Left hindlimb (tissue), 1 donor: ENCODE measurements around the gene PROM2.

Experiments
- DNase-seq: peaks from one replicate; pipeline ENCODE4 v3.0.0-alpha.2; 2018

The PROM2 gene

DNA sequence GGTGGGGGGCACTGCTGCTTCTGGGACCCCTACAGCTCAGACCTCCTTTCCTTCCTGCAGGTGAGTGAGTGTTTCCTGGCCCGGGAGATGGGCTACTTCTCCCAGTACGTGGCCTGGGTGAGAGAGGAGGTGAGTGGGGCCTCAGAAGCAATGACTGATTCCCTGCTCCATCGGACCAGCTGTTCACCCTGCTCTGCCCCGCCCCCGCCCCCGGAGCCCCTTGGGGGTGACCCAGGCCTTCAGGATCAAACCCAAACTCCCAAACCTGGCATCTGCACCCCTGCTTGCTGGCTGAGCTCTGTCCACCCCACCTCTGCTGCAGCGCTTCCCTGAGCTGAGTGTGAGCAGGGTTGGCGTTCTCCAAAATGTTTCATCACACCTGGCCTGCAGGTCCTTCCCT, 13.1 kb downstream of the PROM2 start:
- DNase-seq, result no peak

DNA sequence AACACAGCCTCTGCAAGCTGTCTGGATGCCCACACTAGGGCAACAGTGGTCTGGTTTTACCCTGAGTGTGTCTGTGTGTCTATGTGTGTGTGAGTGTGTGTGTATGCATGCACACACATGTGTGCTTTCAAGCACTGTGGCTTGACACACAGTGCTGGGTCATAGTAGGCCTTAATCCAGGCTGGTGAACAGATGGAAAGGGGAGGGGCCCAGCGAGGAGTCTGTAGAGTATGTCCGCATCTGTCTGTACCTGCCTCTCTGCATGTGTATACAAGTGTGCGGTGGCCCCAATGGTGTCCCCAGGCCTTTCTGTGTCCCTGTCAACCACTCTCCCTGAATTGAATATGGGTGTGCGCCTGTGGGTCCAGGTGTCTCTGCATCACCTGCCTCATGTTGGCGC, 13.6 kb downstream of the PROM2 start:
- DNase-seq, result no peak

DNA sequence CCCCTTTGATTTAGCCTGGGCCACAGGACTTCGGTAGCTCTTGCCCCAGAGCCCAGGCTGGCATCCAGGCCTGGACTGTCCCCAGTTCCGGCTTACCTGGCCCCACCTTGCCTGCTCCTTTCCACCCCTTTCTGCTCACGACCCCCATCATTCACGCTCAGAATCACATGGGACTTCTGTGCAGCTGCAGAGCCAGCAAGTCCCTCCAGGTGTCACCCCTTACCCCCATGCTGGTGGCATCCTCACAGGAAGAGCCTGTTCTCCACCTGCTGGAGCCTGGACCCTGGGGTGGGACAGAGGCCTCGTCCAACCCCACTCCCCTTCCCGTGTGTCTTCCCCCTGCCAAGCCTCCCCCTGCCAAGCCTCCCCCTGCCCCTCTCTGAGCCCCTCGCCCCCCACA, 15.0 kb downstream of the PROM2 start:
- DNase-seq, result no peak

DNA sequence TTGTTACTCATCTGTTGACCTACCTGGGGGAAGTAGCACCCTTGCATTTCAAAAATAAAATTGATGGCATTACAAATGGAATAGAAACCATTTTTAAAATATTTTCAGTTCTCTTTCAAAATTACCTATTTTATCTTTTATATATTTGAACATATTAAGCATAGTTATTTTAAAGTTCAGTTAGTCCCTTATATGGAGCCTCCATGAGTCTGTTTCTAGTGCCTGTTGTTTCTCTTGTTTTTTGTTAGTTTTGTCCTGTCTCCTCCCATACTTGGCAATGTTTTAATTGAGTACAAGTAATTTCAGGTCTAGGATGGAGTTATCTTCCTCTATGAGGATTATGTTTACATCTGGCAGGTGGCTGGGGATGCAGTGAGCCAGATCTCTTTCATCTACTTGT, 17.0 kb downstream of the PROM2 start:
- DNase-seq, result no peak

DNA sequence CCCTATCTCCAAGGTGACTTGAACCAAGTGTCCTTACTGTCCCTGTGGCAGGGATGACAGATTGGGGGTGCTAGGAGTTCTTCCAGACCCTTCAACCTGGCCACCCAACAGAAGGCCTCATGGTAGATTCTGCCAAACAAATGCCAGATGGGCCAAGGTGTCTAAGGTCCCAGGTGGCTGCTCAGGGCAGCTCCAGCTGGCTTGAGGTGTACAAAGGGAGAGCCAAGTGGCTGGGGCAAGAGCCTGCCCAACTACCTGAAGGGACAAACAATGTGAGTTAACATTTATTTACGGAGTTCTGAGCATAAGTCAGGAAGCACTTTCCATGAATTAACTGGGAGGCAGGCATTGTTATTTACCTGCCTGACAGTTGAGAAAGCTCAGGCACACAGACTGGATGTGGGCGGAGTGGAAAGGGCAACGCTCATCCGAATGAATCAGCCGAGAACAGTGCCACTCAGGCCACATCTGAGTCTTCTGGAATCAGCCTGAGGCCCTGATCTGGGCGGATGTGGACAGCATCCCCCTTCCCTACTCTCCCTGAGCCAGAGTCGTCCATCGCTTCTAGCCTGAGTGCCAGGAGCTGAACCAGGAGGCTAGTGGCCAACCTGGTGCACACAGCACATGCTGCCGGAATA, 18.5 kb downstream of the PROM2 start:
- no peak for DNase-seq

DNA sequence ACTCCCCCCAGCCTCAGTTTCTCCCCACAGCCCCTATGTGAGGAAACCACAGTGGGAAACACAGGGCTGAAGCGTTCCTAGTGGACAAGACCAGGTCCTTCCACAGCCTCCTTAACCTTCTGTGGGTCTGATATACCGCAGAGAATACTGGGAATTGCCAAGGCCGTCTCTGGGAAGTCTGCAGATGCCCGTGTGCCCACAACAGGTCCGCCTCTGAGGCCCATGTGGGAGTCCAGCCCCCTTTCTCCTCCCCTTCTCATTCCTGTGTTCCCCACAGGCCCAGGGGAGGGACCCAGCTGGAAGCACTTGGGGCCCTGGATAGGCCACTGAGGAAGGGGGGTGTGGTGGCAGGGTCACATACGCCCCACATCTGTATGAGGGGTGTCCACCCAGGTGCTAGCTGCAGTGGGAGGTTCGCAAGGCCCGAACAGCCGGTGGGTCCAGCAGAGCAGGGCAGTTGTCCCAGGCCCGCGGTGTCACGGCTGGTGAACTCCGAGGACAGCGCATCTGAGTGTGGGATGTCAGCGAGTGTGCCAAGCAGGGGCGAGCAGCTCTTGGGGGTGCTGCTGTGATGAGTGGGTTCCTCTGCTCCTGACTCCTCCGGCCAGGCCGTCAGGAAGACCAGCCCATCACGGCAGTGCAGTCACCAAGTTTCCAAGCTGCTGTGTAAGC, 20.5 kb downstream of the PROM2 start:
- no peak for DNase-seq

DNA sequence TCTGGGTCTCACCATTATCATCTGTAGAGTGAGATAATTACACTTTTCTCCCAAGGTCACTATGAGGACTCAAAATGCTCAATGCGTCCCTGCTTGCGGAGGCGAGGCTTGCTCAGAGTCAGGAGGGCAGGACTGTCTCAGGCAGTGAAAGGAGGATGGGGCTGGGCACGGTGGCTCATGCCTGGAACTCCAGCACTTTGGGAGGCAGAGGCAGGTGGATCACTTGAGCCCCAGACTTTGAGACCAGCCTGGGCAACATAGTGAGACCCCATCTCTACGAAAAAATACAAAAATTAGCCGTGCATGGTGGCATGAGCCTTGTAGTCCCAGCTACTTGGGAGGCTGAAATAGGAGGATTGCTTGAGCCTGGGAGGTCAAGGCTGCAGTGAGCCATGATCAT, 21.1 kb downstream of the PROM2 start:
- no peak for DNase-seq

DNA sequence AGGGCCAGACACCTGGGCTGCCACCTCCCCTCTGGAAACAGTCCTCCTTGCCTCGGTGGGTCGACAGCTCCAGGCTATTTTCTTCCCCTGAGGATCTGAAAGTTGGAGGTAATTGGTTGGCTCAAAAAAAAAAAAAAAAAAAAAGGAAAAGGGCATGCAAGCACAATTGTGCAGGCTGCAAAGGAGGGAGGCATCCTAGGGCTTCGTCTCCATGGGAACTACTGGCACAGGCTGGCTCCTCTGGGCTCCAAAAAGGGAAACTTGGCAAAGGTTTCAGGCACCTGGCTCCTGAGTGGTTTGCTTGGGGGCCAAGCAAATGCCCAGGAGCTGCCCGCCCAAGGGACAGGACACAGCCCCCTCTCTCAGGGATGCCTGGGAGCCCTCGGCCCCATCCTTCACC, 21.8 kb downstream of the PROM2 start:
- DNase-seq, result no peak

DNA sequence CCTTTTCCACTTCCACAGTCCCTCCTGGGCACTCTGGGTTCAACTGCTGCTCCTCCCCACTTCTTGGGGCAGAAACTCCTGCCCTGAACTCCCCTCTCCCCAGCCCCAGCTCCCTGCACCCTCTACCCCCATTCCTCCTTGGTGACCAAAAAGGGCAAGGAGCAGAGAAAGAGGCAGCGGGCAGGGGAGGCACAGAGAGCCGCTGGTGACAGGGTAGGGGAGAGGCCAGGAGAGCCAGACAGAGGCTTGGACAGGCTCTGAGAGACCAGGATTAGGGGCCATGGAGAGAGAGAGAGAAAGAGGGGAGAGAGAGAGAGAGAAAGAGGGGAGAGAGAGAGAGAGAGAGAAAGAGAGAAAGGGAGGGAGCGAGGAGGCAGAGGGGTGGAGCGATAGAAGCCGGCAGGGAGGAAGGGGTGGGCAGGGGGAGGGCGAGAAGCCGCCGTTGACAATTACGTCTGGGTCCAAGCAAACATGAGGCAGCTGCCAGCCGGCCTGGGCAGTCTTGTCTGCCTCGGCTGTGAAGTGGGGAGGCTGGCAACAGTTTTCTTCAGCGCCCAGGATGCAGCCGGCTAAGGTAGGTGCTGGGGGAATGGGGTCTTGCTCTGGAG, 22.7 kb downstream of the PROM2 start, which contains the start of gene KCNIP3:
Gene KCNIP3 (plus strand): TSS at position 468 of the 608 bp plus-strand sequence. CDS start 92 bp downstream, at position 560.
- peak; percentile 63 for DNase-seq

DNA sequence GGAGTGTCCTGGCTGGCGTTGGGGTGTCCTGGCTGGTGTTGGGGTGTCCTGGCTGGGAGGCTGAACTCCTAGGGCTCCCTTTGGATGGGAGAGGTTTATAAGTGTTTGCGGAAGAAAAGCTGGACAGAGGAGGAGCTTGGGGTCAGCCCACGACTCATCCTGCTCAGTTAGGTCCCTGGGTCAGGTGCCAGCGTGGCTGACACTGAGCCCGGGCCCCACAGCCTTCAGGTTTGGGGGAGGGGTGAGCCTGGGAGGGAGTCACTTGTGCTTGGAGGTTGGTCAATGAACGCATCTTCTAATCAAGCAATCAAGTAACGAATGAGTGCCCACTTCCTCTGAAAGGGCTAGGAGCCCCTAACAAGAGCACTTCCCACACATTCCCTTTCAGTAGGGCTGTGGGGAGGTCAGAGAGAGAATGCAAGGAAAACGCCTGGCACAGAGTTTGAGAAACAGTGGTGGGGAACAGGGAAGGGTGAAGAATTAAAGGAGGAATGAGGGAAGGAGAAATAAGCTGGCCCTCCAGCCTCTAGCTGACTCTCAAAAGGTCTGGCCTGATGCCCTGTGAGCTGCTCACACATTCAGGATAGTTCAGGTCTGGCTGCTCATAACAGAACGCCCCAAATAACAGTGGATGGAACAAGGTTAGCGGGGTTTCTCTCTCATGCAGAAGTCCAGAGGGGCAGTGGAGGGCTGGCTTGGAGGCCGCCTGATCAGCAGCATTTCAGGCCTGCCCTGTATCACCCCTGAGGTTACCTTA, 23.6 kb downstream of the PROM2 start:
- no peak for DNase-seq

DNA sequence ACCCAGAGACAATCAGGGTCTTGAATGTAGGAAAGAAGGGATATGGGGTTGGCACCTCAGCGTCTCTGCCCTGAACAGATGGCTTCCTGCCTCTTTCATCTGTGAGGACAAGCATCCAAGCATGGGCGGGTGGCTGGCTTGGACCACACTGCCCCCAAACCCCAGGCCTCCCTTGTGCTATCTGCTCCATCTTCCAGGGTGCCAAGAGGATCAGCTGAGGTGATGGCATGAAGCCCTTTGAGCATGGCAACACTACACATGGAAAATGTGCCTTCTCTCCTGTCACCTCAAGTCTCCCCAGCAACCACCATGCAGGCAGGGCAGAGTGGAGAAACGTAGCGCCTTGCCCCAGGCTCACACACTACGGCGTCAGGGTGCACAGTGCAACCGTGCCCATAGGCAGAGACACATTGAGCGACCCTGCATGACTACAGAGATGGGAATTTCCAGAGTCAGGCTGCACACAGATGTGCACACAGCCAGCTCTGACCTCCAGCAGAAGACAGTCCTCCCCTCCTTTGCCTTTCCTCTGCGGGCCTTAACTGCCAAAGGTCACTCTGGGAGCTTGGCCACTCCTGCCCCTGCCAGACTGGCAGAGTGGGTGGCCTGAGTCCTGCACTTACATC, 24.4 kb downstream of the PROM2 start:
- DNase-seq, result no peak

DNA sequence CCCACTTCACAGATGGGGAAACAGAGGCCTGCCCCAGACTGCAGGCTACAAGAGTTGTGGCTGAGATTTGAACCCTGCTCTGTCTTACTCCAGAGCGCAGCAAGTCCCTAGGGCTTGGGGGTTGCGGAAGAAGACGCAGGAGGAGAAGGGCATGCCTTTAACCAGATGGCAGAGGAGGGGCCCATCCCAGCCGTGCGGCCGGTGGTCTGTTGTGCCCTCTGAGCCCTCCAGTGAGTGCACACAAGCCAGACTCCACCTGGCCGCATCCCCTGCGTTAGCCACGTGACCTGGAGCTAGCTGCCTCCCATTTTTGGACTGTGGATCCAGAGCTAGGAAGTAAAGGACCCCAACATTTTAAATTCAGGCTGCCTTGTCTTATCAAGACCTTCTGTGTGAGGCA, 25.7 kb downstream of the PROM2 start:
- no peak for DNase-seq

DNA sequence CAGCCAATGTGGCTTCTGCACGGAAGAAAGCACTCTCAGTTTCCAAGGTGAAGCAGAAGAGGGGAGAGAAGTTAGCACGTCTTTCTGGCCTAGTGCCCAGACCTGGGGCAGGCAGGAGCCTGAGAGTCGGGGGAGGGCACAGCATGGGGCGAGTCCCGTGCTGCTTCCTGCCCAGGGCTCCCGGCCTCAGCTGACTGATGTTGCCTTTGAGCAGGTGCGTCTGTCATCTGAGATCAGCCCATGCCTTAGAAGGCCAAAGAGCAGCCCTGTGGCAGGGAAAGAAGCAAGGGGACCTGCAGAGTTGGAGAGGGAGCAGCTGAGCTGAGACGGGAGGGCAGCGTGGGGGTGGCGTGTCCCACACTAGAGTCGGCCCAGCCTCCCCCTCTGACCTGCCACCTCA, 26.2 kb downstream of the PROM2 start:
- no peak for DNase-seq

DNA sequence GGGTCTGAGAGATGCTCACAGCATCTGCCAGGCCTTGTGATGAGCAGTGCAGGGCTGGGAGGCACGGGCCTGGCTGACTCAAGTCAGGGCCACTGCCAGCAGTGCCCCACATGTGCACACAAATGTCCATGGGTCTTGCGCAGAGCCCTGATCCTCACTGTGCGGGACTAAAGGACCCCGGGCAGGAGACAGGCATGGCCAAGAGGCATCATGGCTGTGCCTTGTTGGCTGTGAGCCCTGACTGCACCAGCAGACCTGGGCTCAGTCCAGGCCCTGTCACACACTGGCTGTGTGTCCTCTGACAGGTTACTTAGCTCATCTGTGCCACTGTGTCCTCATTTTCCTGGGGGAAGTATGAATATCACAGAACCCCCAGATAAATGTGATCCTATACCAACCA, 26.9 kb downstream of the PROM2 start:
- no peak for DNase-seq

DNA sequence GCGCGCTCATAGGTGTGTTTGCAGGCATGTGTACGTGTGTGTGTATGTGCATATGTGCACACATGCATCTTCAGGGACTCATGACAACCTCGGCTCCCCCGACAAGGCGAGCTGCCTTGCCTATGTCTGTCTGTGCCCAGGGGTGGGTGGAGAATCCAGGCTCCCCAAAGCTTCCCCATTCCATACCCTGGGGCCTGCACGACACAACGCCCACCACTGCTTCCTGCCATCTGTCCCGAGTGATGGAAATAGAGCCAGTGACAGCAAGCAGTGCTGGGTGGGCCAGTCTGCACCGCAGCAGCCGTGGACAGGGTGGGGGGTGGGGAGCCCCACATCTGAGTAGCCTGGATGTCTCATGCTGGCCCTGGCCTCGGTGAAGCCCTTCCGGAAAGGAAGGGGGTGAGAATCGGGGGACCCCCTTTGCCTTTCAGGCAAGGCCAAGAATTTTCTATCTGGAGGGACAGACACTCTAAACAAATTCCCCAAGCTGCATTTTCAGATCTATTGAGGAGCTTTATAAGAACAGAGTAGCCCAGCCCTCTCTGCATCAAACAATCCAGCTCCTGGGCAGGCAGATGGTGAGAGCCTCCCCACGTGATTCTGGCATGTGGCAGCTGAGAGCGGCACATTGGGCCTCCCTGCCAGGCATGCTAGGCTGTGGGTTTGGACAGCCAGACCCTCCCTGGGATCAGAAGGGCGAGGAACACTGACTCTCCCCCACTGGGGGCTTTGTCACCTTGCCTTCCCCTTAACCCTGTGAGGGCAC, 27.8 kb downstream of the PROM2 start:
- DNase-seq, result no peak

DNA sequence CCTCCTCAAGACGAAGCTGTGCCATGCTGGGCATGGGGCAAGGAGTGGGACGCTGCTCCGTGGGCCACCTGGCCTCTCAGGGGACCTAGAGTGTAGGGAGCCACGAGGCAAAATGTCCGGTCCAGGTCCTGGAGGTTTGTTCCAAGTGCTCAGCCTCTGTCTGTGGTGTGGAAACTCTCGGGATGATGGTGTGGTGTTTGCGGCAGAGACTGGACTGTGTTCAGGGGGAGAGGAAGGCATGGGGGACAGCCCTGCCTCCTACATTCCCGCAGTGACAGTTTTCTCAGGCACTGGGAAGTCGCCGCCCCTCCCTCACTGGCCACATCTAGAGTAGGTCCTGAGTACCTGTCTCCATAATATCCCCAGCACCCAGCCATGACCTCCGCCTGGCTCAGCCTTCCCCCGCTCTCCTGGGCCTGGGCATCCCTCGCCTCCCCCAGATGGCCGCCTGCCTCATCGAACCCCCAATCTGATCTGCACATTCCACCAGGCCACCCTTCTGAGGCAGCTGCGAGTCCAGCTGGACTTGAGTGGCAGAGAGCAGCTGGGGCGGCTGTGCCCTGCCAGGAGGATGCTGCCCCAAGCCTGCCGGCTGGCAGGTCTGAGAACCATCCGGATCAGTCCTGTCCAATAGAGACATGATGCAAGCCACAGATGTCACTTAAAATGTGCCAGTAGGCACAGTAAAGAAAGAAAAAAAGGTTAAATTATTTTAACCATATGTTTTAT, 29.1 kb downstream of the PROM2 start:
- peak; percentile 70 for DNase-seq

DNA sequence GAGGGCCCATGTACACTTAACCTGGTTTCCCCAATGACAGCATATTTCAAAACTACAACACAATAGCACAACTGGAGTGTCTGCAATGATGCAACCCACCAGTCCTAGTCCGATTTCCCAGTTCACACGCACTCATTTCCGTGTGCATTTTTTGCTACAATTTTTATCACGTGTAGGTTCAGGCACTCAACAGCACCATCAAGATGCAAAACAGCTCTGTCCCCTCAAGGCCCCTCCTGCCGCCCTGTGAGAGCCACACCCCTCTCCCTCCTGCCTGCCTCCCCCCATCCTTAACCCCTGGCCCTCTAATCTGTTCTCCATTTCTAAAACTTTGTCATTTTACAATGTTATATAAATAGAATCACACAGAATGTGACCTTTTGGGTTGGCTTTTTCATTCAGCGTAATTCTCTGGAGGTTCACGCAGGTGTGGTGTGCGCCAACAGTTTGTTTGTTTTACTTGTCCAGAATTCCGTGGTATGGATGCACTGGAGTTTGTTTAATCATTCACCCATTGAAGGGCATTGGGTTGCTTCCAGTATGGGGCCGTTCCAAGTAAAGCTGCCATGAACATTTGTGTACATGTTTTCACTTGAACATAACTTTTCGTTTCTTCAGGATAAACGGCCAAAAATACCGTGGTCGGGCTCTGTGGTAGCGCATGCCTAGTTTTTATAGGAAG, 31.3 kb downstream of the PROM2 start:
- no peak for DNase-seq

DNA sequence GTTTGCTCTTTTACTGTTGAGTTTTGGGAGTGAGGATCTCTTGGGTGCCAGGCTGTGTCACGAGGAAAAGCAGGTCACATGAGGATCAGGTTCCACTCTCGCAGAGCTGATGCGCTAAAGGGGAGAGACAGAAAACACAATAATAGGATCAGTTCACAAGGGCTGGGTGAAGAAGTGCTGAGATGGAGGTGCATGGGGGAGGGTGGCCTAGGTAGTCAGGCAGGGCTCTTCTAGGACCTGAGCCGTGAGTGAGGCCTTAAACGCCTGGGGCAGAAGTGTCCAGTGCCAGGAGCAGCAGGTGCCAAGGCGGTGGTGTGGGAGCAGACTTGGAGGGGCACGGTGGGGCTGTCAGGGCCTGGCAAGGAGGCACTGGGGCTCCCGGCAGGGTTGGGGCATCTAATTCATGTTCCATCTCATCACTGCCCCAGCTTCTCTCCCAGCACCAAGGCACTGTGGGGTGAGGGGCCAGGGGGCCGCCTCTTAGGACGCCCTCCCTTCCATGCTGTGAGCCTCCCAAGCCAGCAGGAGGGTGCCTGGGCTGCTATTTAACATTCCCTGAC, 32.2 kb downstream of the PROM2 start:
- DNase-seq, result no peak

DNA sequence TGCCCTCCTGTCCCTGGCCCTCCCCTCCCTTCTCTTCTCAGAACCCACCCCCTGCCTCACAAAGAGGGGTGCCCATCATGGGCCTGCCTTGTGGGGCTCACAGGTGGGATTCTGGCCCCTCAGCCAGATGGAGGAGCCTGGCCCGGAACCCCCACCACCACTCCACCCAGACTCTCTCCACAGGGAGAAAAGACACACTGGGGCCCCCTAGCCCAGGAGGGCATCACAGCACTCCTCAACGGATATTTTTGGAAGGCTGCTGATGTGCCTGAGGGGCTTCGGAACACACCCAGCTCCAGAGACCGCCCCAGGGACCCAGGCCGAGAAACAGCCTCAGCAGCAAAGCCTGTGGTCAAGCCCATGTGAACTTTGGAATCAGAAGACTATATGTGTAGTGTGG, 32.8 kb downstream of the PROM2 start:
- DNase-seq, result no peak

DNA sequence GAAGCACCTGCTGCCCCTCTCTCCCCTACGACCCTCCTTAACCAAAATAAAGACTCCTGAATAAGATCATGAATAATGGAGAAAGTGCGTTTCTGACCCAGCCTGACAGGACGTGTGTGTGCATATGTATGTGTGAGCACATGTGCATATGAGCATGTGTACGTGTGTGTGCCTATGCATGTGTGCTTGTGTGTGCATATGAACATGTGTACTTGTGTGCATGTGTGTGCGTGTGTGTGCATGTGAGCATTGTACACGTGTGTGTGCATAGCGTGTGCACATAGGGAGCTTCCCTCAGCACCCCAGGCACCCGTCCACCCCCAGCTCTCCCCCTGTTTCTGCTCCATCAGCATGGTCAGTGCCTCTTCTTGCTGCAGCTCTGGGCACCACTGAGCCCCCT, 33.6 kb downstream of the PROM2 start:
- DNase-seq, result no peak
